Fibroblast of villous mesenchyme (primary cell): ENCODE results near the gene HCK. TPM values are rescaled to one million over a fixed set of nuclear protein-coding genes. Genes with fewer than 3 reads are reported as not detected.
A peak's percentile ranks its signal among the peaks of the same experiment; 100 is the strongest.

ENCODE experiments used
- DNase-seq: peaks from one replicate; pipeline ENCODE4 v3.0.0-alpha.2; 2010; ENCODE audit warnings: low read depth
- H3K4me3 ChIP-seq: 2 replicates; pipeline ENCODE4 v1.5.1; 2011; ENCODE audit warnings: low read depth, mild to moderate bottlenecking, low read length
- total RNA-seq: library from RNA; depleted of rRNA; stranded (reverse); fragments of >200 nt; gene quantifications from 2 replicates; pipeline ENCODE4 v1.2.3, GENCODE V29; 2012
- TF ChIP-seq, protein P1 (sequence below): IDR thresholded peaks from 2 replicates; pipeline ENCODE4 v1.5.1; 2012; ENCODE audit warnings: low read depth, mild to moderate bottlenecking, low read length; ENCODE audit not compliant: insufficient read depth

HCK gene
- total RNA-seq, 1 donor = not detected

DNA sequence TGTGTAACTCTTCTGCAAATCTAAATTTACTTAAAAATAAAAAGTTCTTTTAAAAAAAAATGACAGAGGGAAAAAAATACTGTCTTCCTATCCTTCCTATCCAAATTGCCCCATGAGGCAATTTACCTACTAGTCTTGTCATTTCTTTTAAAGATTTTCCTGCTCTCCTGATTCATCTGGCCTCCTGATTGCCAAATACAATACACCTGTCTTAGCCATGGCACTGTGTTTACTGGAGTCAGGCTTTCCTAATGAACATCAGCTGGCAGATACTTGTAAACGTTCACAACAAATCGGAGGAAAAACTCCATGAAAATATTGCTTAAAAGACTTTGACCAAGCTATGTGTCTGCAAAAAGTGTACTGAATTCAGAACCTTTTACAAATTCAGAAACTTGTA is 78.9 kb downstream of the HCK start:
- TF ChIP-seq, protein P1, sequence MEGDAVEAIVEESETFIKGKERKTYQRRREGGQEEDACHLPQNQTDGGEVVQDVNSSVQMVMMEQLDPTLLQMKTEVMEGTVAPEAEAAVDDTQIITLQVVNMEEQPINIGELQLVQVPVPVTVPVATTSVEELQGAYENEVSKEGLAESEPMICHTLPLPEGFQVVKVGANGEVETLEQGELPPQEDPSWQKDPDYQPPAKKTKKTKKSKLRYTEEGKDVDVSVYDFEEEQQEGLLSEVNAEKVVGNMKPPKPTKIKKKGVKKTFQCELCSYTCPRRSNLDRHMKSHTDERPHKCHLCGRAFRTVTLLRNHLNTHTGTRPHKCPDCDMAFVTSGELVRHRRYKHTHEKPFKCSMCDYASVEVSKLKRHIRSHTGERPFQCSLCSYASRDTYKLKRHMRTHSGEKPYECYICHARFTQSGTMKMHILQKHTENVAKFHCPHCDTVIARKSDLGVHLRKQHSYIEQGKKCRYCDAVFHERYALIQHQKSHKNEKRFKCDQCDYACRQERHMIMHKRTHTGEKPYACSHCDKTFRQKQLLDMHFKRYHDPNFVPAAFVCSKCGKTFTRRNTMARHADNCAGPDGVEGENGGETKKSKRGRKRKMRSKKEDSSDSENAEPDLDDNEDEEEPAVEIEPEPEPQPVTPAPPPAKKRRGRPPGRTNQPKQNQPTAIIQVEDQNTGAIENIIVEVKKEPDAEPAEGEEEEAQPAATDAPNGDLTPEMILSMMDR = no peak
- DNase-seq = no peak
- no peak overlapping the region for H3K4me3 ChIP-seq

DNA sequence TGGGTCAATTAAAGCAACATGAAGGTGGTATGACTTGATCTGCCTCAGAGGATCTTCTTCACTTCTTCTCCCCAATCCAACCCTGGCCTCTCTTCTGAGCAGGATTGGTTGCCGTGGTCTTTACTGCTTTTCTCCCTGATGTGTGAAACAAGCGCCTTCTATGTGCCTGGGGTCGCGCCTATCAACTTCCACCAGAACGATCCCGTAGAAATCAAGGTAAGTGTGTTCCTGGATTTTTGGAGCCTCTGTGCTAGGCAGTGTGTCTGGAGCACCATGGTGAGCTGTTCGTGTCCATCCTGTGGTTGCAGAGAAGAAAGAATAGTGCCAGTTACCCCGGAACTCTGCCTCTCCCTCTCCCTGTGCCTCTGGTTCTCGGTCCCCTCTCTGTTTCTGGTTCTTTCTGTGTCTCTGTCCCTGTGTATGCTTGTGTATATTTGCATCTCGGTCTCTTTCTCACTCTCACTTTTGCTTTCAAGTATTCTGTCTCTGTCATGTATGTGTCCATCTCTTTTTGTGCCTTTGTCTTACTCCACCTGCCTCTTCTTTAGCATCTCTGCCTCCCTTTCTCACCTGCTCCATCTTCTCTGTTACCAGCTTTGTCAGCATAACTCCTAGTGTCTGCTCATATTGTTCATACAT is 81.0 kb downstream of the HCK start:
- no peak overlapping the region for H3K4me3 ChIP-seq
- DNase-seq = no peak
- TF ChIP-seq, protein P1 = no peak

DNA sequence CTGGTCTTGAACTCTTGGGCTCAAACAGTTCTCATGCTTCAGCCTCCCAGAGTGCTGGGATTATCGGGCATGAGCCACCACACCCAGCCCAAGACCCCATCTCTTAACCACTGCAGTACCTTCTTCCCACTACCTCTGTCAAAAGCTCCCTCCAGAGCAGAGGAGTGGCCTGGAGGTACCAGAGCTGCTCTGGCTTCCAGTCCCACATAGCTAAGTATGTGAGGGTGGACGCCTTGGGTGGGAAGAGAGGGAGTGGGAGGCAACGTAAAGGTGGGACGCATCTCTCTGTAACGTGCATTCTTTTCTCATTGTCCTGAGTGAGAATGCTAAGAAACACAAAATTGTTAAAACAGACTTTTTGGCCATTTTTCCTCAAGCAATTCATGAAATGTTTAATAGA is 82.0 kb downstream of the HCK start:
- DNase-seq = no peak
- H3K4me3 ChIP-seq = no peak overlapping the region
- TF ChIP-seq, protein P1 = no peak

DNA sequence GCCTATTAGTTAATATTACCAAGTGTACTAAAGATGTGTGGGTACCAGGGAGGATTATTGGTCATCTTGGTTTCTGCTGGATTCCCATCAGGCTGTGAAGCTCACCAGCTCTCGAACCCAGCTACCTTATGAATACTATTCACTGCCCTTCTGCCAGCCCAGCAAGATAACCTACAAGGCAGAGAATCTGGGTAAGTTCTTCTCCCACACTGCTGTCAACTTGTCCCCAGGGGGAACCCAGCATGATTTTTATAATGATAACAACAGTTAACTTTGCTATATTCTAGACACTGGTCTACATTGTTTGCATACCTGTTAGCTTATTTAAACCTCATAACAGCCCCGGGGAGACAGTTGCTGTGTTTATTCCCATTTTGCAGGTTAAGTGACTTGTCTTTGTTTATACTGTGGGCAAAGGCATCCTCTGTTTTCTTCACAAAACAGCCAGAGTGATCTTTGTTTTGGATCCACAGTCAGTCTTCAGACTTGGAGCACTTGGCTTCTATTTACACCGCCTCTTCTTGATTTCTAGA is 84.0 kb downstream of the HCK start:
- DNase-seq = peak; percentile 27
- no peak overlapping the region for H3K4me3 ChIP-seq
- TF ChIP-seq, protein P1 = no peak

DNA sequence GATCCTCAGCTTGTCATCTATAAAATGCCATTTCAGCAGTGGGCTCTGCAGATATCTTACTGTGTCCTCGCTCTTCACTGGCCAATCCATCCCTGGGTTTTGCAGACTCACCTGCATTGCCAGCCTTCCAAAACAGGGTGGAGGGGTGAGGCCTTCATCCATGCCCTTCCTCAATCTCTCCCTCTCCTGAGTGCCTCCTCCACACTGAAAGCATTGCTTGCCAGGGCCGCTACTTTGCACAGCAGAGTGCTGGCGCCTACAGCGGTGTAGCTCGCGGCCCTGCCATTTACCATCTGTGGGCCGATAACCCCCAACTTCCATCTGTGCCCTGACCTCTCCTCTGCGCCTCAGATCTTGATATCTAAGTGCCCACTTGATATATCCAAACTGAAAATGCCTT is 86.9 kb downstream of the HCK start:
- TF ChIP-seq, protein P1 = no peak
- DNase-seq = no peak
- no peak overlapping the region for H3K4me3 ChIP-seq

DNA sequence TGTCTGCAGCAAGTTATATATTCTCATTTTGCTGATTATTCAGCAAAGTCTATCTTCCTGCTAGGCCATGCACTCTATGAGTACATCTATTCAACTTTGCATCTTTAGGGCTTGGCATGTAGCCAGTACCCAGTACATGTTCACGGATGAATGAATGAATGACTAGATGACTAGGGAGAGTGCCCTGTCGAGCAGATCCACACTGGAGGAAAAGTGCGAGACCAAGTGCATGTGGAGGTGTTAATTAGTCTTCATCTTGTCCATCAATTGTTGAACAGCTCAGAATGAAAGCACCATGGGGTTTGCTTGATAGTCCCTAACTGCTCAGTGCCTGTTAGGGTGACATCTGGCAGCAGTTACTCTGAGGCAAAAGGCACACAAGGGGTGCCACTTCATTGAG is 87.9 kb downstream of the HCK start:
- H3K4me3 ChIP-seq = no peak overlapping the region
- no peak for DNase-seq
- TF ChIP-seq, protein P1 = no peak

DNA sequence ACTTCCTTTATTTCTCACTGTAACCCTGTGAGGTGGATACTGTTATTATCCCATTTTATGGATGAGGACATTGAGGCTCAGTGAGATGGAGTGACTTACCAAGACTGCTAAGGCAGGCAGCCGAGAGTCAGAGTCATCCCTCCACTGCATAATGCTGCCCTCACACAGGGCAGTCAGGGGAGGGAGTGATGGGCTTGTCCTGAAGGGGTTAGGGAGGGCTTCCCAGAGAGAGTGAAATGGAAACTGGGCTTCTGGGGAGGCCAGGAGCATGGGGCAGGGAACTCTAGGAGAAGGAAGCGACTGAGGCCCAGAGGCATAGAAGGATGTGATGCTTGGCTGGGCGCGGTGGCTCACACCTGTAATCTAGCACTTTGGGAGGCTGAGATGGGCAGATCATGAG is 88.6 kb downstream of the HCK start:
- DNase-seq = no peak

More for the DNA sequence above, 88.6 kb downstream of the HCK start:
- TF ChIP-seq, protein P1 = no peak
- no peak overlapping the region for H3K4me3 ChIP-seq
